Psoas muscle (tissue), 8 donors: Measurements from ENCODE around the gene STKLD1. TPM values are rescaled to one million over a fixed set of nuclear protein-coding genes. Genes with fewer than 3 reads are reported as not detected.

ENCODE experiments used
- ATAC-seq, 4 donors: fragments of 200-7000 bp; cut with Tn5 transposase; one replicate each; pipeline ENCODE4 v1.9.1; 2020; ENCODE audit warnings: moderate library complexity in 3 of 4, mild to moderate bottlenecking in 2 of 4
- DNase-seq, 2 donors: peaks; one replicate each; pipeline ENCODE4 v3.0.0-alpha.2; 2020
- H3K27ac ChIP-seq: fragments of 200-600 bp; one replicate; pipeline ENCODE4 v1.8.0; 2022
- H3K27me3 ChIP-seq, 3 donors: fragments of 200-600 bp in 1 of 3; one replicate each; pipeline versions ENCODE4 v1.6.1 to v1.8.0; 2013 to 2022; ENCODE audit warnings: low read length in 2 of 3, mild to moderate bottlenecking in 2 of 3, moderate library complexity in 1 of 3; ENCODE audit not compliant: insufficient read depth in 3 of 3
- H3K36me3 ChIP-seq, 2 donors: fragments of 200-600 bp in 1 of 2; one replicate each; pipeline versions ENCODE4 v1.6.1 to v1.8.0; 2013 to 2022; ENCODE audit warnings: low read depth in 1 of 2, mild to moderate bottlenecking in 1 of 2, moderate library complexity in 1 of 2; ENCODE audit not compliant: insufficient read depth in 1 of 2
- H3K4me1 ChIP-seq: fragments of 200-600 bp; one replicate; pipeline ENCODE4 v1.8.0; 2022
- H3K4me3 ChIP-seq: fragments of 200-600 bp; one replicate; pipeline ENCODE4 v1.8.0; 2022; ENCODE audit warnings: mild to moderate bottlenecking
- H3K9me3 ChIP-seq: fragments of 200-600 bp; one replicate; pipeline ENCODE4 v1.8.0; 2022
- WGBS, 3 donors: extraction: QIAGEN DNeasy Blood & Tissue Kit; methylation state at CpG; one replicate each; pipeline versions ENCODE4 v1.1.6 to v1.1.7; 2013; 5-methylcytosine and 5-hydroxymethylcytosine counted together
- intact Hi-C, 2 donors: fragments of 100-400 bp; cut with DNase I; formaldehyde crosslinking; loops; one replicate each; pipeline versions ENCODE4 v1.11.0 to v1.14.2; 2022
- polyA plus RNA-seq, 3 donors: library from polyadenylated mRNA; stranded (reverse); fragments of 200-250 nt; gene quantifications; one replicate each; pipeline ENCODE4 v1.2.3, GENCODE V29; 2013
- total RNA-seq, 4 donors: library from RNA; stranded (reverse); fragmentation: NEBNext Ultra II Directional in 2 of 4; extraction: Animal tissue kit (Norgen Biotek cat#: 25700) in 2 of 4; gene quantifications; one replicate each; pipeline versions ENCODE4 v1.2.1 to v1.2.4, GENCODE V29; 2021 to 2023
- TF ChIP-seq, protein P1 (sequence below): fragments of 200-600 bp; IDR thresholded peaks from one replicate; pipeline ENCODE4 v1.8.0; 2022; ENCODE audit warnings: antibody characterized with exemption
- donor health status: healthy with polysubstance abuse.
- donor health status: DM: no; HTN: no; CAD: no; lungs with moderate emphysema.
- donor health status: Bipolar disorder and iron deficiency.
- donor health status: healthy.
- donor health status: DM: yes; HTN: yes; CAD: no.
- donor health status: DM: no; HTN: no; CAD: no.
- donor health status: DM: no; HTN: no; CAD: no.
- donor health status: DM: yes; HTN: yes; CAD: no.

STKLD1 gene
- total and polyA plus RNA-seq, 7 donors: 0.07 to 0.69 (median 0.46) TPM

DNA sequence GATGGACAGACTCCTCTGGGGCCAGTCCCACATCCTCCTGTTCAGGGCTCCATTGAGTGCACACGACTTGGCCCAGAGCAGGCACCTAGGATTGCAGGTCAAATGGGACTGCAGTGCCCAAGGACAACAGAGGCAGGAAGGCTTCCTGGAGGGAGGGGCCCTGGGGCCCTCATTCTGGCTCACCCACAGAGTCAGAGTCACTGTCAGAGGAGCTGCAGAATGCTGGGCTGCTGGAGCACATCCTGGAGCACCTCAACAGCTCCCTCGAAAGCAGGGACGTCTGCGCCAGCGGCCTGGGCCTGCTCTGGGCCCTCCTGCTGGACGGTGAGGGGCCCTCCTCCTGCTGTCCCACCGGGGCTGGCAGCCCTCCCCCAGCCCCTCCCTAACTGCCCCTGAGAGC, 26.5 kb downstream of the STKLD1 start:
- no peaks in the 10 kb centered on the region for H3K27me3 ChIP-seq
- H3K4me3 ChIP-seq: no peak overlapping the region
- intact Hi-C loops: loop anchor here in 1 of 2 donors (5.0 kb wide), 1 partner anchor 215 kb away; no protein-coding TSS in a partner anchor
- DNase-seq (no peak), ATAC-seq (no peak)
- TF ChIP-seq, protein P1, sequence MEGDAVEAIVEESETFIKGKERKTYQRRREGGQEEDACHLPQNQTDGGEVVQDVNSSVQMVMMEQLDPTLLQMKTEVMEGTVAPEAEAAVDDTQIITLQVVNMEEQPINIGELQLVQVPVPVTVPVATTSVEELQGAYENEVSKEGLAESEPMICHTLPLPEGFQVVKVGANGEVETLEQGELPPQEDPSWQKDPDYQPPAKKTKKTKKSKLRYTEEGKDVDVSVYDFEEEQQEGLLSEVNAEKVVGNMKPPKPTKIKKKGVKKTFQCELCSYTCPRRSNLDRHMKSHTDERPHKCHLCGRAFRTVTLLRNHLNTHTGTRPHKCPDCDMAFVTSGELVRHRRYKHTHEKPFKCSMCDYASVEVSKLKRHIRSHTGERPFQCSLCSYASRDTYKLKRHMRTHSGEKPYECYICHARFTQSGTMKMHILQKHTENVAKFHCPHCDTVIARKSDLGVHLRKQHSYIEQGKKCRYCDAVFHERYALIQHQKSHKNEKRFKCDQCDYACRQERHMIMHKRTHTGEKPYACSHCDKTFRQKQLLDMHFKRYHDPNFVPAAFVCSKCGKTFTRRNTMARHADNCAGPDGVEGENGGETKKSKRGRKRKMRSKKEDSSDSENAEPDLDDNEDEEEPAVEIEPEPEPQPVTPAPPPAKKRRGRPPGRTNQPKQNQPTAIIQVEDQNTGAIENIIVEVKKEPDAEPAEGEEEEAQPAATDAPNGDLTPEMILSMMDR: no peak
- H3K36me3 ChIP-seq: peaks cover 0 to 39% of the 10 kb centered on the region in 2 donors
- peaks cover 18% of the 10 kb centered on the region for H3K4me1 ChIP-seq
- H3K27ac ChIP-seq: no peak overlapping the region
- H3K9me3 ChIP-seq: no peaks in the 10 kb centered on the region
- WGBS, 3 donors: 71 to 85% (median 80%) methylated on average over 7 of the region's 7 CpGs

DNA sequence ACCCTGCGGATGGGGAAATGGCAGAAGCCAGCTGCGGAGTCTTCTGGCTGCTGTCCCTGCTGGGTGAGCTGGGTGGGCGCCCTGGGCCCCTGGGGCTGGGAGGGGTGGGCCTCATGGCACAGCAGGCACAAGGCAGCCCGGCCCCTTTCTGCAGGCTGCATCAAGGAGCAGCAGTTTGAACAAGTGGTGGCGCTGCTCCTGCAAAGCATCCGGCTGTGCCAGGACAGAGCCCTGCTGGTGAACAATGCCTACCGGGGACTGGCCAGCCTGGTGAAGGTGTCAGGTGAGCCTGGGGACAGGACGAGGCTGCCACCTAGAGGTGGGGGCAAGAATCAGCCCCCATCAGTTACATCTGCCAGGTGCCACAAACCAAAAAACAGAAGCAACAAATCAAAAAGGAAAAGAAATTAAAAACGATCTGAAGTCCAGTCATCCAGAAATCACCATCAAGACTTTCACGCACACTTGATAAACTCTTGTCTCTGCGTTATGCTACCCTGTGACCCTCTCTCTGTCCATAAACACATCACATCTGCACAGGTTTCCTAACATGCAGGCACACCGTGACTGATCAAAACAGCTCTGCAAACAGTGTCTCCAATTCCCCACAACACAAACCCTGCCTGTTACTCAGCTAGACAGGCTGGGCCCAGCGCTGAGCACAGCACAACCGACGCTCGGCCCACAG, 27.7 kb downstream of the STKLD1 start:
- TF ChIP-seq, protein P1: peak; percentile 66
- WGBS, 3 donors: 77 to 82% (median 78%) methylated on average over 16 of the region's 16 CpGs
- Histone ChIP-seq H3K27ac (no peak overlapping the region), H3K4me3 (no peak overlapping the region), H3K36me3 (peaks cover 0 to 48% of the 10 kb centered on the region in 2 donors), H3K9me3 (no peaks in the 10 kb centered on the region), H3K27me3 (no peaks in the 10 kb centered on the region), H3K4me1 (peaks cover 18% of the 10 kb centered on the region)
- ATAC-seq: peak; percentile 37 to 49 (median 46)
- intact Hi-C loops: loop anchor here in 1 of 2 donors (2.0 to 5.0 kb wide), 2 partner anchors 27 to 217 kb away; partner anchors contain the start of genes STKLD1 and SURF4
- DNase-seq: peak in 1 of 2 donors; percentile 71

DNA sequence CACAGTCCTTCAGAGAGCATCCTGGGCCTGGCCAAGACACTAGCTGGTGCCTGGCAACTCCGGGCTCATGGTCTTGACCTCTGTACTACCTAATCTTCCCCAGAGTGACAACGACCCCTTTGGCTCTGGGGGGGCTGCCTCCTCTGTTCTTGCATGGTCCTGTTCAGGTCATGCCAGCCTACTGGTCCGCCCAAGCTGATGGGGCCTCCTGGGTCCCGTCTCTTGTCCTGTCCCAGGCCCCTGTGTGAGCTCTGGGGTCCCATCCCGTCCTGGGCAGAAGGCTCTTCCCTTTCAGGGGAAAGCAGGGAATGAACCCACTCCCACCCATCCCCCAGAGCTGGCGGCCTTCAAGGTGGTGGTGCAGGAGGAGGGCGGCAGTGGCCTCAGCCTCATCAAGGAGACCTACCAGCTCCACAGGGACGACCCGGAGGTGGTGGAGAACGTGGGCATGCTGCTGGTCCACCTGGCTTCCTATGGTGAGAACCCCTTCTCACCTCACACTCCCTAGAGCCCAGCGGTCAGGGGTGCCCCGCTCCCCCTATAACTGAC, 28.4 kb downstream of the STKLD1 start:
- Histone ChIP-seq H3K27ac (no peak overlapping the region), H3K27me3 (no peaks in the 10 kb centered on the region), H3K36me3 (peaks cover 0 to 55% of the 10 kb centered on the region in 2 donors), H3K9me3 (no peaks in the 10 kb centered on the region), H3K4me1 (peaks cover 18% of the 10 kb centered on the region), H3K4me3 (no peak overlapping the region)
- DNase-seq (no peak), ATAC-seq (no peak)
- WGBS, 3 donors: 88 to 92% (median 89%) methylated on average over 12 of the region's 12 CpGs
- TF ChIP-seq, protein P1: no peak
- intact Hi-C loops: loop anchor here (2.0 to 5.0 kb wide), 4 partner anchors 28 to 217 kb away; partner anchors contain the start of genes STKLD1 (in 1 of the 2), SURF1 (in 1 of the 2), SURF2 (in 1 of the 2) and SURF4 (in 1 of the 2)

DNA sequence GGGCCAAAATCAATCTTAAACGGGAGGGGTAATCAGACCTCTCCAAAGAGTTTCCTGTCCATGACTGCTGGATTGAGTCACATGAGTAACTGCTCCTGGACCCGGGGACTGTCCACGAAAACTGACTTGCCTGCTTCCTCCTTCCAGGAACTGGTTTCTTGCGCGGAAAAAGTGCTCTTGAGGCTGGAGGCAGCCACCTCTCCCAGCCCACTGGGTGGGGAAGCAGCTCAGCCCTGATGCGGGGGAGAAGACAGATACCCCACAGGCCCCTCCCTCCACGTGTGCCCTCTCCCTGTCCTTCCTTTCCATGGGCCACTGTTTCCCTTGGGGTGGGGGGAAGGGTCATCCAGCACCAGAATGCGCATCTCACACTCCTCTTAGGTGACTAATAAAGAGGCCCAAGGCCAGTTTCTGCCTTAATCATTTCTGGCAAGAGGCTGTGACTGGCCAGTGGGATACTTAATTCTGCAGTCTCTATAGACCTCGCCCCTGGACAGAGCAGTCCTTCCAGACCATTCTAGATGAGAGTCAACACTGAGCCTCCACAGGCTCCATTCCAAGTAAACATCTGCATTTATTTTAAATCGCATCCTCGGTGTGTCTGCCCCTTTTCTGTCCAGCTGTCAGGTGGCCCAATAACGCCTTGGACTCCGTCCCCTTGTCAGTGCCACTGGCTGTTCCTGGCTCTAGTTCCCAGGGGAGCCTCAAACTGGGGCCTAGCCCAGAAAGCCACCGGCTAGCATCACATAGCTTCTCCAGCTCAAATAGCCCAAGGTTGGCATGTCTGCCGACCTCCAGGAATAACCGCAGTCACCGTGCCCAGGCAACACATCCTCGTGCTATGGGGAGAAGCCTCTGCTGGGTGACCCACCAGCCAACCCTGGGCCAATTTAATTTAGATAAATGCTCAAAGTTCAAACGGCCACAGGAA, 29.6 kb downstream of the STKLD1 start:
- Histone ChIP-seq H3K9me3 (no peaks in the 10 kb centered on the region), H3K27ac (peak overlapping the region; percentile 76), H3K4me3 (no peak overlapping the region), H3K27me3 (no peaks in the 10 kb centered on the region), H3K36me3 (peaks cover 9 to 62% of the 10 kb centered on the region in 2 donors), H3K4me1 (peaks cover 18% of the 10 kb centered on the region)
- WGBS, 3 donors: 30 to 40% (median 31%) methylated on average over 19 of the region's 19 CpGs
- TF ChIP-seq, protein P1: no peak
- peak; percentile 59 to 87 for DNase-seq
- intact Hi-C loops: loop anchor here (1.0 to 5.0 kb wide), 4 partner anchors 29 to 82 kb away; partner anchors contain the start of genes STKLD1 (in 1 of the 2), SURF1 (in 1 of the 2), SURF2 (in 1 of the 2) and SURF4 (in 1 of the 2)
- peak; percentile 58 to 91 (median 87) for ATAC-seq
